Endothelial cell of umbilical vein (primary cell): ENCODE results near the gene THNSL1. TPM values are rescaled to one million over a fixed set of nuclear protein-coding genes. Genes with fewer than 3 reads are reported as not detected.

Experiments
- BruUV-seq: library from RNA; stranded (reverse); fragments of 400-500 nt; replicated peaks from 2 replicates; lab custom pipeline; 2021; lab: Mats Ljungman, UMichigan
- CTCF ChIA-PET: fragments of 300-600, 350-600 bp; sonication (Branson Sonifier 250); formaldehyde crosslinking; loops from one replicate; lab custom pipeline; 2021; ENCODE audit warnings: antibody characterized with exemption, inconsistent platforms; lab: Charles Lee
- POLR2A ChIA-PET: fragments of 300-600, 350-600 bp; sonication (Branson Sonifier 250); formaldehyde crosslinking; loops from one replicate; lab custom pipeline; 2021; ENCODE audit warnings: antibody characterized with exemption, inconsistent platforms; lab: Charles Lee
- DNase-seq: peaks from one replicate; pipeline ENCODE4 v3.0.0-alpha.2; 2011; ENCODE audit warnings: low read depth, low spot score
- FAIRE-seq: peaks from 2 replicates; lab custom pipeline; 2011; peaks lifted over from hg19 to GRCh38; lab: Jason Lieb, UNC
- H2AFZ ChIP-seq: 2 replicates; pipeline ENCODE4 v1.6.0; 2012; ENCODE audit warnings: low read depth, low read length, control low read depth, inconsistent platforms
- H3K27ac ChIP-seq: 2 replicates; pipeline ENCODE4 v1.5.1; 2011; ENCODE audit warnings: low read depth, mild to moderate bottlenecking, control low read depth, low read length, moderate library complexity; ENCODE audit not compliant: insufficient read depth
- H3K27me3 ChIP-seq, 2 experiments: 2 replicates each; pipeline versions ENCODE4 v1.6.0 to v1.6.1; 2011; ENCODE audit warnings: low read length in 2 of 2, mixed read lengths in 1 of 2; ENCODE audit not compliant: control insufficient read depth in 2 of 2, insufficient read depth in 2 of 2
- H3K36me3 ChIP-seq, 2 experiments: 2 replicates in 1 of 2; 3 replicates in 1 of 2; pipeline ENCODE4 v1.5.1; 2011; ENCODE audit warnings: low read length in 2 of 2, mild to moderate bottlenecking in 1 of 2, moderate library complexity in 1 of 2; ENCODE audit not compliant: control insufficient read depth in 2 of 2, insufficient read depth in 2 of 2; ENCODE audit errors: extremely low read depth in 1 of 2
- H3K4me1 ChIP-seq: 3 replicates; pipeline ENCODE4 v1.5.1; 2011; ENCODE audit warnings: mild to moderate bottlenecking, low read length; ENCODE audit not compliant: control insufficient read depth, insufficient read depth; ENCODE audit errors: extremely low read depth
- H3K4me2 ChIP-seq: 2 replicates; pipeline ENCODE4 v1.6.1; 2011; ENCODE audit warnings: low read length, control low read depth, mixed read lengths; ENCODE audit not compliant: insufficient read depth
- H3K4me3 ChIP-seq, 3 experiments: fragments of 200-600 bp in 1 of 3; sonication (generic), shearing (Covaris generic) in 1 of 3; replicated peaks in 1 of 3; 2 replicates each; pipeline ENCODE4 v1.5.1; 2011 to 2016; ENCODE audit warnings: control low read depth in 3 of 3, low read length in 3 of 3, mild to moderate bottlenecking in 2 of 3, inconsistent platforms in 1 of 3, low read depth in 1 of 3, moderate library complexity in 1 of 3; ENCODE audit not compliant: insufficient read depth in 1 of 3
- H3K79me2 ChIP-seq: 2 replicates; pipeline ENCODE4 v1.6.0; 2012; ENCODE audit warnings: low read length, inconsistent platforms; ENCODE audit not compliant: control insufficient read depth, insufficient read depth
- H3K9ac ChIP-seq: replicated peaks from 2 replicates; pipeline ENCODE3; 2011; ENCODE audit warnings: low read length, control low read depth; ENCODE audit not compliant: insufficient read depth; ENCODE audit errors: extremely low read depth
- H3K9me1 ChIP-seq: replicated peaks from 3 replicates; pipeline ENCODE4 v1.6.0; 2011; ENCODE audit warnings: mild to moderate bottlenecking, low read length; ENCODE audit not compliant: control insufficient read depth, insufficient read depth; ENCODE audit errors: extremely low read depth
- H3K9me3 ChIP-seq: replicated peaks from 2 replicates; pipeline ENCODE4 v1.5.1; 2012; ENCODE audit warnings: low read length, inconsistent platforms; ENCODE audit not compliant: control insufficient read depth, insufficient read depth
- H4K20me1 ChIP-seq: replicated peaks from 2 replicates; pipeline ENCODE3; 2011; ENCODE audit warnings: mild to moderate bottlenecking, low read length; ENCODE audit not compliant: control insufficient read depth, insufficient read depth; ENCODE audit errors: extremely low read depth
- CTCF ChIP-seq, 2 donors: IDR thresholded peaks; 1 replicate in 1 of 2; 2 replicates in 1 of 2; pipeline ENCODE4 v1.5.1; 2011; ENCODE audit warnings: low read length in 2 of 2, mild to moderate bottlenecking in 2 of 2, moderate library complexity in 2 of 2, control low read depth in 1 of 2, inconsistent platforms in 1 of 2, low read depth in 1 of 2; ENCODE audit not compliant: insufficient read depth in 1 of 2; ENCODE audit errors: extremely low read depth in 1 of 2
- EZH2 ChIP-seq: IDR thresholded peaks from 2 replicates; pipeline ENCODE4 v1.6.1; 2012; ENCODE audit warnings: borderline replicate concordance, low read depth, mild to moderate bottlenecking, moderate library complexity, low read length, inconsistent platforms; ENCODE audit not compliant: severe bottlenecking
- FOS ChIP-seq: IDR thresholded peaks from 2 replicates; pipeline ENCODE4 v1.6.1; 2011; ENCODE audit warnings: mild to moderate bottlenecking, low read length, moderate library complexity, borderline replicate concordance; ENCODE audit not compliant: insufficient read depth
- GATA2 ChIP-seq: IDR thresholded peaks from 2 replicates; pipeline ENCODE4 v1.7.0; 2011; ENCODE audit warnings: low read depth, mild to moderate bottlenecking, moderate library complexity, mixed read lengths, low read length; ENCODE audit not compliant: insufficient read length, insufficient read depth
- JUN ChIP-seq: IDR thresholded peaks from 2 replicates; pipeline ENCODE4 v1.6.1; 2011; ENCODE audit warnings: borderline replicate concordance, low read depth; ENCODE audit not compliant: insufficient read length, insufficient read depth
- MAX ChIP-seq: IDR thresholded peaks from 2 replicates; pipeline ENCODE4 v1.6.1; 2011; ENCODE audit not compliant: insufficient read depth, insufficient read length
- MYC ChIP-seq: IDR thresholded peaks from one replicate; pipeline ENCODE4 v1.6.1; 2011; ENCODE audit warnings: mild to moderate bottlenecking, low read depth, low read length
- POLR2A ChIP-seq: IDR thresholded peaks from 2 replicates; pipeline ENCODE4 v1.6.1; 2012; ENCODE audit warnings: low read depth, mild to moderate bottlenecking, control low read depth, low read length
- POLR2AphosphoS5 ChIP-seq: IDR thresholded peaks from 2 replicates; pipeline ENCODE4 v1.6.1; 2012; ENCODE audit warnings: low read depth, mild to moderate bottlenecking, control low read depth, low read length, moderate library complexity; ENCODE audit not compliant: insufficient read depth
- dilution Hi-C: fragments of 300-500 bp; cut with MboI; formaldehyde crosslinking; loops from one replicate; pipeline ENCODE4 v1.15.0; 2019; ENCODE audit warnings: low sequenced_read_pairs; ENCODE audit not compliant: extremely low pct_ligation_motif_present
- intact Hi-C: fragments of 100-400 bp; cut with micrococcal nuclease; formaldehyde crosslinking; loops from one replicate; pipeline ENCODE4 v1.10.0; 2022
- polyA plus RNA-seq, 4 experiments: library from polyadenylated mRNA; depleted of rRNA in 3 of 4; stranded (reverse) in 3 of 4; unstranded in 1 of 4; fragments of >200 nt; gene quantifications; 2 replicates each; pipeline versions ENCODE4 v1.2.1 to v1.2.3, GENCODE V29; 2011 to 2012; ENCODE audit warnings: missing spikeins in 1 of 4
- total RNA-seq: library from RNA; stranded (reverse); gene quantifications from 2 replicates; pipeline ENCODE4 v1.2.3, GENCODE V29; 2021

The THNSL1 gene
- total and polyA plus RNA-seq, 2 donors (not counting 3 experiments of a cell fraction or from before 2014, with no cell fraction given): 0.52 to 2.1 TPM

DNA sequence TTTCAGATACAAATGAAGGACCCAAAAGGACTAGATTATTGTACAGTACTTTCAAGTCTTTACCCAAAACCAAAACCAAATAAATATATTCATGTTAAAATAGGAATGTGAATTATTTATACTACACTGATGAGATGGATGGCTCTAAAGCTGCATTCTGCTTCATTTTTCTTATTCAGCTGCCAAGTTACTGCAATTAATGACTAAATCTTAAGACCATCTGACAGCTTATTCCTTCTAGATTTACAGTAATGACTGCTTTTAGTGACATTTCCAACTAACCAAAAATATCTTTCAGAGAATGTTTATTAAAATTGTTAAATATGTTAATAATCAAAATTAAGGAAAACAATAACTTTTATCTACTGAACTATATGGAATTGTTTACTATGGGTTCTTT lies 21.3 kb upstream of the THNSL1 start:
- TF ChIP-seq POLR2AphosphoS5 (no peak), EZH2 (no peak), FOS (no peak), JUN (no peak), CTCF (IDR thresholded peaks at IDR 0.05; ENCODE audit: extremely low read depth in 1 of 2, insufficient read depth in 1 of 2, low read depth in 1 of 2, low read length in 2 of 2) (no peak), MYC (no peak), POLR2A (no peak), MAX (no peak), GATA2 (no peak)
- intact Hi-C loops: no loop called here
- CTCF ChIA-PET: interaction anchor here (1.3 kb wide), 1 partner anchor 377 kb away, joined by 3 read pairs; no protein-coding TSS in a partner anchor
- H3K36me3 ChIP-seq: no peaks in the 10 kb centered on the region
- H2AFZ ChIP-seq: no peak overlapping the region
- no peak overlapping the region for H3K27ac ChIP-seq
- POLR2A ChIA-PET: no interaction called here
- no peak overlapping the region for H3K9ac ChIP-seq
- FAIRE-seq (no peak), DNase-seq (no peak)
- no peaks in the 10 kb centered on the region for H4K20me1 ChIP-seq
- H3K4me1 ChIP-seq: no peaks in the 10 kb centered on the region
- no peak overlapping the region for H3K4me2 ChIP-seq
- no peaks in the 10 kb centered on the region for H3K9me1 ChIP-seq
- no peaks in the 10 kb centered on the region for H3K27me3 ChIP-seq
- no peaks in the 10 kb centered on the region for H3K9me3 ChIP-seq
- dilution Hi-C loops: no loop called here
- H3K4me3 ChIP-seq: no peak overlapping the region
- no peaks in the 10 kb centered on the region for H3K79me2 ChIP-seq
- no TSS peak for BruUV-seq
